Measurements from ENCODE around the gene MPG.

MPG gene

DNA sequence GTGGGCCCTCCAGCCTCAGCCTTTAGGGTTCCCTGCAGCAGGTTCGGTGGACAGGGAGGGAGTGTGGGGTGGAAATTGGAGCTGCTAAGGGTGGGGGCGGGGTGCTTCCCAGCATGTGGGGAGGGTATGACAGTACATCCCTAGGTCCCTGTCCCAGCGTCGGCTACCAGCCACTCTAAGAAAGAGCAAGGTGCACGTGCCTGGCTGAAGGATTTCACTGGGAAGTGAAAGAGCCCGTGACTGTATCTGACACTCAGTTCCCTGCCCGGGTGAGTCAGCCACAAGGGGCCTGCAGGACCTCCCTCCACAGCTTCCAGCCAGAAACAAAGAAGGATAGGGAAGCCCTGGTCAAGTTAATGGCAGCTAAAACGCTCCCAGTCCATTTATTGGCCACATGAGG, 20.3 kb upstream of the MPG start:
- TF ChIP-seq, protein P1, sequence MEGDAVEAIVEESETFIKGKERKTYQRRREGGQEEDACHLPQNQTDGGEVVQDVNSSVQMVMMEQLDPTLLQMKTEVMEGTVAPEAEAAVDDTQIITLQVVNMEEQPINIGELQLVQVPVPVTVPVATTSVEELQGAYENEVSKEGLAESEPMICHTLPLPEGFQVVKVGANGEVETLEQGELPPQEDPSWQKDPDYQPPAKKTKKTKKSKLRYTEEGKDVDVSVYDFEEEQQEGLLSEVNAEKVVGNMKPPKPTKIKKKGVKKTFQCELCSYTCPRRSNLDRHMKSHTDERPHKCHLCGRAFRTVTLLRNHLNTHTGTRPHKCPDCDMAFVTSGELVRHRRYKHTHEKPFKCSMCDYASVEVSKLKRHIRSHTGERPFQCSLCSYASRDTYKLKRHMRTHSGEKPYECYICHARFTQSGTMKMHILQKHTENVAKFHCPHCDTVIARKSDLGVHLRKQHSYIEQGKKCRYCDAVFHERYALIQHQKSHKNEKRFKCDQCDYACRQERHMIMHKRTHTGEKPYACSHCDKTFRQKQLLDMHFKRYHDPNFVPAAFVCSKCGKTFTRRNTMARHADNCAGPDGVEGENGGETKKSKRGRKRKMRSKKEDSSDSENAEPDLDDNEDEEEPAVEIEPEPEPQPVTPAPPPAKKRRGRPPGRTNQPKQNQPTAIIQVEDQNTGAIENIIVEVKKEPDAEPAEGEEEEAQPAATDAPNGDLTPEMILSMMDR (conservative IDR thresholded peaks at IDR 0.05; ENCODE audit: low read depth): no peak
- DNase-seq (ENCODE audit: low spot score): no peak
- peak overlapping the region; percentile 37 for H3K27ac ChIP-seq
- CTCF ChIA-PET: no interaction called here
- POLR2A ChIA-PET (ENCODE audit: low non-redundant PET): no interaction called here

DNA sequence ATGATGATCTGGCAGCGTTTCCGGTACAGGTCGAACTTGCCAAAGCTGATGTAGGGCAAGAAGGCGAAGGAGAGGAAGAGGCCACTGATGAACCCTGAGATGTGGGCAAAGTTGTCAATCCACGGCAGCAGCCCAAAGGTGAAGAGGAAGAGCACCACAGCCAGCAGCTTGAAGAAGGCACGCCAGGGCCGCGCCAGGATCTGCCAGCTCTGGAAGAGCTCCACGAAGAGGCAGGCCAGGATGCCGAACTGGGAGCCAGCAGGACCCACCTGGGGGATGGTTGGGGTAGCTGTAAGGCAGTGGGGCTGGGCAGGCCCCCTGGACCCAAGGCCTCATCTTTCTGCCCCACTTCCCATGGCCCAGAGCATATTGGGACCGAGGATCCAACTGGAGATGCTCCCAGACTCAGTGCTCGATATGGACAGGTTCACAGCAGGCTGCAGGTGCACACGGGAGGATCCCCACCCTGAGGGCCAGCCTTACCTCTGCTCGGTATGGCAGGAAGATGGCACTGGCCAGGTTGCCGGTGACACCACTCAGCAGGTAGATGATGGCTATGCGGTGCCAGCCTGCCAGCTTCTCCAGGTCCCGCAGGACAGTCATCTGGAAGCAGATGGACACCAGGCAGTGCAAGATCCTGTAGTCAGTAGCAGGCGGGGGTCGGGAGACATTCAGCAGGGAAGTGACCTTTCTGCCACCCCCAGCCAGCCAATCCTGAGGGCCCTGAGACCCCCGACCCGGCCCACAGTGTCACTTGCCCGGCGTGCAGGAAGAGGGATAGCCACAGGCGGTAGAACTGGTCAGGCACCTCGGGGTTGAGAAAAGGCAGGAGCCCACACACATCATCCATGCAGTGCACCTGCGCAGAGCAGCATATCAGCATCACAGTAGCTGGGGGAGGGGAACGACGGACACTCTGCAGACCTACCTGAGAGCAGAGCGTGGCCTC, 19.3 kb upstream of the MPG start:
- TF ChIP-seq, protein P1 (conservative IDR thresholded peaks at IDR 0.05; ENCODE audit: low read depth): no peak
- POLR2A ChIA-PET (ENCODE audit: low non-redundant PET): no interaction called here
- CTCF ChIA-PET: no interaction called here

DNA sequence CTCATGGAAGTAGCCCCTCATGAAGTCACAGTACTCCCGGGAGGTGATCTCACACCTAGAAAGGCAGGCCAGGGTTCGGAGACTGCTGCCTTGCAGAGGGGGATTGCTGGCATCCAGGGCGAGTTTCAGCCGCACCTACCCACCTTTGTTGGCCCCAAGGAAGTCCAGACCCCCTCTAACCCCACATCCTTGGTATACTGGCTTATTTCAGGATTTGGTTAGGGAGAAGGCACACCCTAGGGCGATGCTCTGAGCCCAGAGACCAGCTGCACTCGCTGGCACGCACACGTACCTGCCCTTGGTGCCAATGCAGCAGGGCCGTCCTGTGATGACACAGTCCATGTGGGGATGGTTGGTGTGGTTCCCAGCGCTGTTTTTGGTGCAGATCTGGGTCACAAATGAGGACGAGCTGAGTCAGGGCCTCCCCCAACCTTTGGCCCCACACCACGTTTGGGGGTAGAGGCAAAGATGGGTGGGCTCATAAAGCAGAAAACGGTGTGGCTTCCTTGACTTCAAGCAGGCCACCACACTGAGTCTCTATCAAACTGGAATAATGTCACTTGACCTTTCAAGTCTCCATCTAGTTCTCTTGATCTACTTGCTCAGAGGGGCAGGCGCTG, 18.5 kb upstream of the MPG start:
- POLR2A ChIA-PET (ENCODE audit: low non-redundant PET): no interaction called here
- H3K27ac ChIP-seq: no peak overlapping the region
- TF ChIP-seq, protein P1 (conservative IDR thresholded peaks at IDR 0.05; ENCODE audit: low read depth): no peak
- CTCF ChIA-PET: no interaction called here
- DNase-seq (ENCODE audit: low spot score): no peak

More for the DNA sequence above, 19.3 kb upstream of the MPG start:
- H3K27ac ChIP-seq: peak overlapping the region; percentile 26; the same call in 1 of the 2 replicates
- DNase-seq (ENCODE audit: low spot score): no peak

DNA sequence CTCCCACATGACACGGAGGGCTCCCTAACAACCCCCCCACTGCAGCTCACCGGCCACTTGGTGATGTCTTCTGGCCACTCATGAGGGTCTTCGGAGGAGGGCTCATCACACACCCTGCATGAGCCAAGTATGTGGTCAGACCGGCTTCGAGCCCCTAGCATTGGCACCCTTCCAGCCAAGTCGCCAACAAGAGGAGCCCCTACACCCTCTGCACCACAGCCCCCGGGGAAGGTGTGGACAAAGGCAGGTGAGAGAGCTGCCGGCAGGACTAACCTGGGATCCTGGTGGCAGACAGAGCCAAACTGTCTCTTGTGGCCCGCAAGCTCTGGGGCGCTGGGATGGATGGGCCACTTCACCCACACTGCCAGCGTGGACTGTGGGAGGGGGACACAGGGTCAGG, 17.9 kb upstream of the MPG start:
- no peak for DNase-seq (ENCODE audit: low spot score)
- ChIA-PET CTCF (interaction anchor here (0.6 kb wide), 1 partner anchor 332 kb away, joined by 3 read pairs; no protein-coding TSS in a partner anchor), POLR2A (ENCODE audit: low non-redundant PET) (interaction anchor here (0.7 kb wide), 1 partner anchor 15 kb away, joined by 3 read pairs; no protein-coding TSS in a partner anchor)
- no peak overlapping the region for H3K27ac ChIP-seq
- TF ChIP-seq, protein P1 (conservative IDR thresholded peaks at IDR 0.05; ENCODE audit: low read depth): no peak

DNA sequence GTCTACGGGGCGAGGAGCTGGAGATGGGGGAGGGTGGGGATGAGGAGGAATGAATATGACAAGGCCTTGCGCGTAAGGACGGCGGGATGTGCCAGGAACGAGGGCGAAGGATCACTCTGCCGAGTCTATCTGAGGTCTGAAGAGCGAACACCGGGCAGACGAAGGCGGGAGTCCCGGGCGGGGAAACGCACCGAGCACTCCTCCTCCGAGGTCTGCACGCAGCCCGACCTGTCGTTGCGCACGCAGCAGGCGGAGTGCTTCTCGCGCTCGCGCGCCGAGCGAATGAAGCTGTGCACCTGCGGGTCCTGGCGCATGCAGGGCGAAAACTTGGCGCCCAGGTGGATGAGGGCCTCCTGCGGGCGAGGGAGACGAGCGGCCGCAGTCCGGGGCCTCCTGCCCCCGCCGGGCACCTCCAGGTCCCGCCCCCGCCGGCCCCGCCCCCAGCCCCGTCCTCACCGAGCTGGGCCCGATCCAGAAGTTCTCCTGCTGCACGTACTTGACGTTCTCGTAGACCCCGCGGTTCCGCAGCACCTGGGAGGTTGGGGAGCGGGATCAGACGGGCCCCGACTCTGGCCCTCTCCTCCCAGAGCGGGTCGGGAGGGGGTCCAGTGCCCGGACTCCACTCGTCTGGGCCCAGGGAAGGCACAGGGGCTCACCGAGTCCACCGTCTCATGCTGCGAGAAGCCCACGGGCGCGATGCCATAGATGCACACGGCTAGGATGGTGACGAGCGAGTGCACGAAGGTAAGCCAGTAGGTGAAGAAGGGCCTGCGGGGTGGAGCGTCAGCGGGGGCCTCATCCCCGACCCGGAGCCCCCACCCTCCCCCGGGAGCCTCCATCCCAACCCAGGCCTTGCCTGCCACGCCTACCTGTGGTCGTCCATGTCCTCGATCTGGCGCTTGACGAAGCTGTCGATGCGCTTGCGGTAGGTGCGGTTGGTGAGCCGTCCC, 16.8 kb upstream of the MPG start:
- no peak for DNase-seq (ENCODE audit: low spot score)
- ChIA-PET CTCF (interaction anchor here (0.9 kb wide), 1 partner anchor 35 kb away, joined by 3 read pairs; no protein-coding TSS in a partner anchor), POLR2A (ENCODE audit: low non-redundant PET) (interaction anchor here (0.7 kb wide), 1 partner anchor 16 kb away, joined by 3 read pairs; no protein-coding TSS in a partner anchor)
- no peak overlapping the region for H3K27ac ChIP-seq
- TF ChIP-seq, protein P1 (conservative IDR thresholded peaks at IDR 0.05; ENCODE audit: low read depth): no peak

All from RWPE1 (cell line).